ENCODE measurements around the gene DCAF6. TPM values are rescaled to one million over a fixed set of nuclear protein-coding genes. Genes with fewer than 3 reads are reported as not detected.

Gene DCAF6
- total RNA-seq, 4 donors from 2014 or later, result 31.9 to 57.7 (median 50.4) TPM

- 94 to 96% methylated on average over 7 of the region's 7 CpGs for WGBS, 2 donors
- peak in 1 of 2 donors; percentile 21 for DNase-seq (ENCODE audit: low spot score in 2 of 2)
- intact Hi-C loops (cut with DNase I; ENCODE audit: low total_unique reads), result no loop called here
- no peak overlapping the region for H3K4me3 ChIP-seq (ENCODE audit: low read depth, poor library complexity, severe bottlenecking)
- no peak for TF ChIP-seq CTCF (IDR thresholded peaks at IDR 0.05)
- no peak for TF ChIP-seq POLR2A (IDR thresholded peaks at IDR 0.05)
Observed at GRCh38 chr1:168100315-168101002, 164.0 kb downstream of the DCAF6 start.

GRCh38 chr1:168101336-168101735 lies 164.9 kb downstream of the DCAF6 start:
- intact Hi-C loops (cut with DNase I; ENCODE audit: low total_unique reads), result no loop called here
- 87 to 91% methylated on average over 8 of the region's 8 CpGs for WGBS, 2 donors
- no peak for TF ChIP-seq CTCF (IDR thresholded peaks at IDR 0.05)
- no peak overlapping the region for H3K4me3 ChIP-seq (ENCODE audit: low read depth, poor library complexity, severe bottlenecking)
- DNase-seq (ENCODE audit: low spot score in 2 of 2), result peak in 1 of 2 donors; percentile 68

- no peak for DNase-seq (ENCODE audit: low spot score in 2 of 2)
- no peak for TF ChIP-seq POLR2A (IDR thresholded peaks at IDR 0.05)
- TF ChIP-seq CTCF (IDR thresholded peaks at IDR 0.05), result no peak
- H3K4me3 ChIP-seq (ENCODE audit: low read depth, poor library complexity, severe bottlenecking), result no peak overlapping the region
- intact Hi-C loops (cut with DNase I; ENCODE audit: low total_unique reads), result no loop called here
- WGBS, 2 donors, result 88 to 94% methylated on average over 1 of the region's 1 CpG
Observed at GRCh38 chr1:168102487-168102886, 166.0 kb downstream of the DCAF6 start.

- 94 to 95% methylated on average over 11 of the region's 11 CpGs for WGBS, 2 donors
- DNase-seq (ENCODE audit: low spot score in 2 of 2), result peak in 1 of 2 donors; percentile 61
- H3K4me3 ChIP-seq (ENCODE audit: low read depth, poor library complexity, severe bottlenecking), result no peak overlapping the region
- TF ChIP-seq POLR2A (IDR thresholded peaks at IDR 0.05), result no peak
- no peak for TF ChIP-seq CTCF (IDR thresholded peaks at IDR 0.05)
- intact Hi-C loops (cut with DNase I; ENCODE audit: low total_unique reads), result no loop called here
Observed at GRCh38 chr1:168104535-168104934, 168.1 kb downstream of the DCAF6 start.

GRCh38 chr1:168105846-168106245 lies 169.4 kb downstream of the DCAF6 start:
- TF ChIP-seq CTCF (IDR thresholded peaks at IDR 0.05) (no peak), POLR2A (IDR thresholded peaks at IDR 0.05) (no peak)
- no peak overlapping the region for H3K4me3 ChIP-seq (ENCODE audit: low read depth, poor library complexity, severe bottlenecking)
- DNase-seq (ENCODE audit: low spot score in 2 of 2), result peak in 1 of 2 donors; percentile 28
- WGBS, 2 donors, result 92 to 93% methylated on average over 6 of the region's 6 CpGs
- intact Hi-C loops (cut with DNase I; ENCODE audit: low total_unique reads), result no loop called here

- intact Hi-C loops (cut with DNase I; ENCODE audit: low total_unique reads), result no loop called here
- H3K4me3 ChIP-seq (ENCODE audit: low read depth, poor library complexity, severe bottlenecking), result no peak overlapping the region
- DNase-seq (ENCODE audit: low spot score in 2 of 2), result peak in 1 of 2 donors; percentile 15
- TF ChIP-seq CTCF (IDR thresholded peaks at IDR 0.05), result no peak
- TF ChIP-seq POLR2A (IDR thresholded peaks at IDR 0.05), result no peak
- 80 to 88% methylated on average over 8 of the region's 8 CpGs for WGBS, 2 donors
Observed at GRCh38 chr1:168106274-168106673, 169.8 kb downstream of the DCAF6 start.

Data from lower leg skin (tissue), 4 donors.